Lung microvascular endothelial cell (primary cell): Measurements from ENCODE around the gene CCDC71L. TPM values are rescaled to one million over a fixed set of nuclear protein-coding genes. Genes with fewer than 3 reads are reported as not detected.

ENCODE experiments used
- DNase-seq, 2 donors: peaks; one replicate each; pipeline versions ENCODE4 v3.0.0 to v3.0.0-alpha.2; 2010; ENCODE audit warnings: low read depth in 2 of 2
- total RNA-seq: library from RNA; depleted of rRNA; stranded (reverse); fragments of >200 nt; gene quantifications from 2 replicates; pipeline ENCODE4 v1.2.1, GENCODE V29; 2014

Gene CCDC71L
- total RNA-seq, 1 donor from 2014 or later: 101 TPM

DNA sequence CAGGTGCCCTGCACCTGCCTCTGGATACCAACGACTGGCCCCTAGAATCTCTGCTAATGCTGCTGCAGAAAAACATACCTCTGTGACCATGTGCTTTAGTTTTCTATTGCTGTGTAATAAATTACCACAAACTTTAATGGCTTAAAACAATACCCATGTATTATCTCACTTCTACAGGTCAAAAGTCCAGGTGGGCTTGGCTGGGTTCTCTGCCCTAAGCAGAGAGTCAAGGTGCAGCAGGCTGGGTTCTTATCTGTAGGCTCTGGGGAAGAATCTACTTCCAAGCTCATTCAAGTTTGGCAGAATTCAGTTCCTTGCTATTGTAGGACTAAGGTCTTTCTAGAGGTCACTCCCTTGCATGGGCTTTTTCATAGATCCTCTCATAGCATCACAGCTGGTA lies 52.3 kb downstream of the CCDC71L start:
- DNase-seq: no peak

Other genes starting within 250 kb of the CCDC71L start
- 2.6 and 3.5 TPM in 2 replicates for gene PIK3CG, start 204.1 kb upstream of the CCDC71L start, total RNA-seq